MM.1S (cell line): ENCODE results near the gene COL20A1.

Experiments
- DNase-seq: peaks from one replicate; pipeline ENCODE4 v3.0.0-alpha.2; 2015
- H2AFZ ChIP-seq: fragments of 300-600 bp; sonication (generic); 2 replicates; pipeline ENCODE4 v1.6.0; 2016; ENCODE audit warnings: antibody characterized with exemption, low read length
- H3F3A ChIP-seq: fragments of 300-600 bp; sonication (generic); 2 replicates; pipeline ENCODE4 v1.6.1; 2016; ENCODE audit warnings: mild to moderate bottlenecking, antibody characterized with exemption, low read length, moderate library complexity, mixed read lengths; ENCODE audit not compliant: insufficient read depth
- H3K27ac ChIP-seq: fragments of 300-600 bp; sonication (generic); 2 replicates; pipeline ENCODE4 v1.5.1; 2016; ENCODE audit warnings: mild to moderate bottlenecking, low read length
- H3K27me3 ChIP-seq: fragments of 300-600 bp; sonication (generic); replicated peaks from 2 replicates; pipeline ENCODE4 v1.6.0; 2016; ENCODE audit warnings: low read length; ENCODE audit not compliant: insufficient read depth
- H3K36me3 ChIP-seq: fragments of 300-600 bp; sonication (generic); replicated peaks from 2 replicates; pipeline ENCODE4 v1.6.1; 2016; ENCODE audit warnings: mild to moderate bottlenecking, low read length, mixed read lengths; ENCODE audit not compliant: insufficient read depth
- H3K4me1 ChIP-seq: fragments of 300-600 bp; sonication (generic); 2 replicates; pipeline ENCODE4 v1.6.1; 2016; ENCODE audit warnings: low read length, mixed read lengths
- H3K4me2 ChIP-seq: fragments of 300-600 bp; sonication (generic); 2 replicates; pipeline ENCODE4 v1.6.0; 2016; ENCODE audit warnings: low read depth, low read length
- H3K4me3 ChIP-seq: fragments of 300-600 bp; sonication (generic); 2 replicates; pipeline ENCODE4 v1.5.1; 2016; ENCODE audit warnings: low read length, mixed read lengths
- H3K79me2 ChIP-seq: fragments of 300-600 bp; sonication (generic); 2 replicates; pipeline ENCODE4 v1.6.1; 2016; ENCODE audit warnings: mixed run types, low read length, mixed read lengths
- H3K9ac ChIP-seq: fragments of 300-600 bp; sonication (generic); 2 replicates; pipeline ENCODE4 v1.6.1; 2016; ENCODE audit warnings: low read length, mixed read lengths
- H3K9me2 ChIP-seq: fragments of 300-600 bp; sonication (generic); replicated peaks from 2 replicates; pipeline ENCODE4 v1.6.1; 2016; ENCODE audit warnings: mild to moderate bottlenecking, low read length, mixed read lengths; ENCODE audit not compliant: insufficient read depth
- H3K9me3 ChIP-seq: fragments of 300-600 bp; sonication (generic); replicated peaks from 2 replicates; pipeline ENCODE4 v1.6.1; 2016; ENCODE audit warnings: mild to moderate bottlenecking, low read length, mixed read lengths; ENCODE audit not compliant: insufficient read depth
- H4K20me1 ChIP-seq: fragments of 300-600 bp; sonication (generic); 2 replicates; pipeline ENCODE4 v1.6.1; 2016; ENCODE audit warnings: mild to moderate bottlenecking, low read length, moderate library complexity, mixed read lengths; ENCODE audit not compliant: insufficient read depth
- EZH2 ChIP-seq: fragments of 300-600 bp; sonication (generic); optimal IDR thresholded peaks from 2 replicates; pipeline ENCODE3; 2017; ENCODE audit warnings: low read depth, mild to moderate bottlenecking, antibody characterized with exemption, low read length, mixed read lengths
- EZH2phosphoT487 ChIP-seq: fragments of 300-600 bp; sonication (generic); IDR thresholded peaks from 2 replicates; pipeline ENCODE4 v1.6.1; 2018; ENCODE audit warnings: antibody characterized with exemption, low read length
- TF ChIP-seq, protein P1 (sequence below): fragments of 300-600 bp; sonication (generic); IDR thresholded peaks from 2 replicates; pipeline ENCODE4 v1.5.1; 2016; ENCODE audit warnings: antibody characterized with exemption, low read length, mixed read lengths

Gene COL20A1

DNA sequence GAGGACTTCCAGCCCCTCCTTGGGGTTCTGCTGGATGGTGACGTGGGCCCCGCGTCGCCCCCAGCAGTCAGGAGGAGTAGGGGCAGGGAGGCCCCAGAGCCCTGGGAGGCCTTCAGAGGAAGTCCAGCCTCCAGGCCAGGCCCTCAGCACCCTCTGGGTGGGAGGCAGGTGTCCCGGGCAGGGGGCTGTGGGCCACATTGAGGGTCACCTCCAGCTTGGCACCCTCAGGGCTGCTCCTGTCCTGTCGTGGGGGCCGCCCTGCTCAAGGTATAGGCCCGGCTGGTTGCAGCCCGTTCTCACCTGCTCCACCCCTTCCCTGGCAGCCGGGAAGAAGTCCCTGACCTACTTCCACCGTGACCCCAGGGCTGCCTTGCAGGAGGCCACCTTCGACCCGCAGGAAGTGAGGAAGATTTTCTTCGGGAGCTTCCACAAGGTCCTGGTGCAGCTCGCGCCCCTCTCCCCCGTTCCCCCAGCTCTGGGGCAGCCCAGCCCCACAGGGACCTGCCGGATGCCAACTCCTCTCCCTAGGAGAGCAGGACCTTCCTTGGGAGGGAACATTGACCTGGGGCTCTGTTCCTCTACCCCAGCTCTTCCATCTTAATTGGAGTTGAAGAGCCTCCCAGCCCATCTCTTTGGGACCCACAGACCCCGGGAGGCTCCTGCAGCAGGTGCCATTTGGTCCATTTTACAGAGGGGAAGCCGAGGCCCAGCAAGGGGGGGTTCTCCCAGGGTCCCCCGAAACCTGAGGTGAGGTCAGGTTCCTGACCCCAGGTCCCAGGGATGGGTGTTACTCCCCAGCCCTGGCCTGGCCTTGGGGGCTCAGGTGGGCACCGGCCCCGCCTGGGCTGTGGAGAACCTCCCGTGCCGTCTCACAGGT lies 26.4 kb downstream of the COL20A1 start:
- no peak for DNase-seq
- Histone ChIP-seq H3K9me2 (no peaks in the 10 kb centered on the region), H3K79me2 (no peaks in the 10 kb centered on the region), H3K9me3 (no peaks in the 10 kb centered on the region), H2AFZ (no peak overlapping the region), H3K4me1 (no peaks in the 10 kb centered on the region), H3K9ac (no peak overlapping the region), H3K4me3 (no peak overlapping the region), H4K20me1 (no peaks in the 10 kb centered on the region), H3K27ac (no peak overlapping the region), H3K36me3 (no peaks in the 10 kb centered on the region), H3F3A (no peaks in the 10 kb centered on the region), H3K4me2 (no peak overlapping the region), H3K27me3 (peaks cover 98% of the 10 kb centered on the region)
- TF ChIP-seq EZH2 (no peak), EZH2phosphoT487 (no peak)
- TF ChIP-seq, protein P1, sequence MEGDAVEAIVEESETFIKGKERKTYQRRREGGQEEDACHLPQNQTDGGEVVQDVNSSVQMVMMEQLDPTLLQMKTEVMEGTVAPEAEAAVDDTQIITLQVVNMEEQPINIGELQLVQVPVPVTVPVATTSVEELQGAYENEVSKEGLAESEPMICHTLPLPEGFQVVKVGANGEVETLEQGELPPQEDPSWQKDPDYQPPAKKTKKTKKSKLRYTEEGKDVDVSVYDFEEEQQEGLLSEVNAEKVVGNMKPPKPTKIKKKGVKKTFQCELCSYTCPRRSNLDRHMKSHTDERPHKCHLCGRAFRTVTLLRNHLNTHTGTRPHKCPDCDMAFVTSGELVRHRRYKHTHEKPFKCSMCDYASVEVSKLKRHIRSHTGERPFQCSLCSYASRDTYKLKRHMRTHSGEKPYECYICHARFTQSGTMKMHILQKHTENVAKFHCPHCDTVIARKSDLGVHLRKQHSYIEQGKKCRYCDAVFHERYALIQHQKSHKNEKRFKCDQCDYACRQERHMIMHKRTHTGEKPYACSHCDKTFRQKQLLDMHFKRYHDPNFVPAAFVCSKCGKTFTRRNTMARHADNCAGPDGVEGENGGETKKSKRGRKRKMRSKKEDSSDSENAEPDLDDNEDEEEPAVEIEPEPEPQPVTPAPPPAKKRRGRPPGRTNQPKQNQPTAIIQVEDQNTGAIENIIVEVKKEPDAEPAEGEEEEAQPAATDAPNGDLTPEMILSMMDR: no peak

DNA sequence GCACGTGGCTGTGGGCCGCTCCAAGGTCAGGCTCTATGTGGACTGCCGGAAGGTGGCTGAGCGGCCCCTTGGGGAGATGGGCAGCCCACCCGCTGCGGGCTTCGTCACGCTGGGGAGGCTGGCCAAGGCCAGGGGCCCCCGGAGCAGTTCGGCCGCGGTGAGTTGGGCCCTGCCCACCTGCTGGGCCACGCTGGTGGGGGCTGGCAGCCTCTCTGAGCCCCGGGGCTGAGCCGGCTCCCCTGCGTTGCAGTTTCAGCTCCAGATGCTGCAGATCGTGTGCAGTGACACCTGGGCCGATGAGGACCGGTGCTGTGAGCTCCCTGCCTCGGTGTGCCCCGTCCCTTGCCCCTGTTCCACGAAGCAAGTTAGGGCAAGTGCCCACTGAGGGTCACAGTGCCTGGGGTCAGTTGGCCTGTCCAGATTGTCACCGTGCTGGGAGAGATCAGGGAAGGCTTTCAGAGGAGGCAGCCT lies 27.1 kb downstream of the COL20A1 start:
- no peaks in the 10 kb centered on the region for H3K79me2 ChIP-seq
- no peaks in the 10 kb centered on the region for H3K4me1 ChIP-seq
- H3K27me3 ChIP-seq: peaks cover 99% of the 10 kb centered on the region
- H3F3A ChIP-seq: no peaks in the 10 kb centered on the region
- H3K9me3 ChIP-seq: no peaks in the 10 kb centered on the region
- DNase-seq: no peak
- H3K4me2 ChIP-seq: no peak overlapping the region
- no peaks in the 10 kb centered on the region for H3K9me2 ChIP-seq
- H3K27ac ChIP-seq: no peak overlapping the region
- H3K9ac ChIP-seq: no peak overlapping the region
- H3K4me3 ChIP-seq: no peak overlapping the region
- H2AFZ ChIP-seq: no peak overlapping the region
- TF ChIP-seq, protein P1: no peak
- TF ChIP-seq EZH2phosphoT487: no peak
- no peak for TF ChIP-seq EZH2
- H4K20me1 ChIP-seq: no peaks in the 10 kb centered on the region
- H3K36me3 ChIP-seq: no peaks in the 10 kb centered on the region

DNA sequence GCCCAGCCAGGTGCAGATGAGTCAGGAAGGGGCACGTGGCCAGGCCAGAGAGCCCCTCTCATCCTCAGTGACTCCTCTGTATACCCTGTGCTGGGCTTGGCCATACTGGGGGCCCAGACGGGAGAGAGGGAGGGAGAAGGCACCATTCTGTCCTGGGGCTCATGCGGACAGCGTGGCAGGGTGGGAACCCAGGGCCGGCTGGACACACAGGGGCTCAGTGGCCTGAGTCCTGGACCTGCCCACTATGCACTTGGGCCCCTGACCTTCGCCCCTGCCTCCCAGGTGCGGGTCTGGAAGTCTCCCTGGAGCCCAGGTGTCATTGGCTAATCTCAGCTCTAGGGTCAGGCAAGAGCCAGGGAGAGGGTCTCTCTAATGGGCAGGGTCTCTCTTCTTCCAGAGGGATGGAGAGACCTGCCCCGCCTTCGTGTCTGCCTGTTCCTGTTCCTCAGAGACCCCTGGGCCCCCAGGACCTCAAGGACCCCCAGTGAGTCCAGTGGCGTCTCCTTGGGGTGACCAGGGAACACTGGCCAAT lies 27.7 kb downstream of the COL20A1 start:
- Histone ChIP-seq H3K4me2 (no peak overlapping the region), H3K36me3 (no peaks in the 10 kb centered on the region), H3K4me3 (no peak overlapping the region), H3K9ac (no peak overlapping the region), H3K79me2 (no peaks in the 10 kb centered on the region), H3K27ac (no peak overlapping the region), H3K9me2 (no peaks in the 10 kb centered on the region), H3F3A (no peaks in the 10 kb centered on the region), H2AFZ (no peak overlapping the region), H3K9me3 (no peaks in the 10 kb centered on the region), H3K4me1 (no peaks in the 10 kb centered on the region), H4K20me1 (no peaks in the 10 kb centered on the region), H3K27me3 (peaks cover 96% of the 10 kb centered on the region)
- TF ChIP-seq EZH2: no peak
- TF ChIP-seq EZH2phosphoT487: no peak
- TF ChIP-seq, protein P1: no peak
- DNase-seq: no peak
